Fibroblast of skin of back (primary cell): ENCODE measurements around the gene TRPM3.

Experiments
- DNase-seq: peaks from one replicate; pipeline ENCODE4 v3.0.0-alpha.2; 2013

The TRPM3 gene

DNA sequence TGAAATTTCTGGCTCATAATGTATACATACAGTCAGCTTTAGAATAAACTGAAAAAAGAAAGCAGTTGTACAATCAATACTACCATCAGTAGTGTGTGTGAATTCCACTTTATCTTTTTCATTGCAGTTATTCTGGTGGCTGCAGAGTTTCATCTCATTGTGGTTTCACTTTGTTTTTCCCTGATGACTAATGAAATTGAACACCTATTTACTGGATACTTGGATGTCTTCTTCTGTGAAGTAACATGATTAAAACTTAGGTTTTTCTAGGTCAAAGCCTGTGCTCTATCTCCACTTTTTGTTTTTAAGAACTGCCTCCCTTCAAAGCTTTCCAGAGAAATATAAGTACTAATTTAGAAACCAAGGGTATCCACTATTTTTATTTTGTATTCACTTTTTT is 174.3 kb downstream of the TRPM3 start:
- DNase-seq: peak; percentile 15

DNA sequence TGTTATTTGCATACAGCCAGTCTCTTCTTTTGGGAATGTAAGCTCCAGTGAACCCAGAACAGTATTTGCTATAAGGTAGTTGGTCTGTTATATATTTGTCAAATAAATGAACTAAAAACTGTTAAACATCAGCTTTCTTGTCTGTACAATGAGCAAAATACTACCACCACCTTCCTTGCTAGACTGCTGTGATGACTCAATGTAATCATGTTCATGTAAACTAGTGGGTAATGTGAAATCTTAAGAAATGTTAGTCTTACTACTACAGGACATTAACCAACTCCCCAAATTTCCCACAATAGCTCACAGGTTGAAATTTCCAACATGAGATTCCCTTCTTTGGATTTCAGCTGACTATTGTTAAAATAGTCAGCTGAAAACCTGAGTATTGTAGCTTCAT is 176.1 kb downstream of the TRPM3 start:
- no peak for DNase-seq

DNA sequence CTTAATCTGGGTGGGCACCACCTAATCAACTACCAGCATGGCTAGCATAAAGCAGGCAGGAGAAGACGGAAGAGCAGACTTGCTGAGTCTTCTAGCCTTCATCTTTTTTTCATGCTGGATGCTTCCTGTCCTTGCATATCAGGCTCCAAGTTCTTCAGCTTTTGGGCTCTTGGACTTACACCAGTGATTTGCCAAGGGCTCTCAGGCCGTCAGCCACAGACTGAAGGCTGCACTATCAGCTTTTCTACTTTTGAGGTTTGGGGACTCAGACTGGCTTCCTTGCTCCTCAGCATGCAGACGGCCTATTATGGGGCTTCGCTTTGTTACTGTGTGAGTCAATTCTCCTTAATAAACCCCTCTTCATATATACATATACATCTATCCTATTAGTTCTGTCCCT is 180.2 kb downstream of the TRPM3 start:
- no peak for DNase-seq

DNA sequence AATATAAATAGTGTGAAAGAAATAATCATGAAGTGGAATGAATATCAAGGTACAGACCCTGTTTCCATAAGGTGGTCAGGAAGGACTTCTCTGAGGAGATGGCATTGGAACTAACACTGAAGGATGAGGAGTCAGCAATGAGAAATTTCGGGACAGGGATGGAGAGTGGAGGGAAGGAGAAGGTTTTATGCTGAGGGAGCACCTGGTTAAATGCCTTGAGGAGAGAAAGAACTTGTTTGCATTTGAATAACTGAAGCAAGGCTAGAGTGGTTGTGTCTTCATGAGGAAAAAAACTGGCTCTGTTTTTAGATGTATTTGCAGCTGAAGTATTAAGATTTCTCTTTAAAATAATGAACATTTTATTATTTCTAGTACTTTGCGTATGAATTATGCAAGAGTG is 180.8 kb downstream of the TRPM3 start:
- no peak for DNase-seq

DNA sequence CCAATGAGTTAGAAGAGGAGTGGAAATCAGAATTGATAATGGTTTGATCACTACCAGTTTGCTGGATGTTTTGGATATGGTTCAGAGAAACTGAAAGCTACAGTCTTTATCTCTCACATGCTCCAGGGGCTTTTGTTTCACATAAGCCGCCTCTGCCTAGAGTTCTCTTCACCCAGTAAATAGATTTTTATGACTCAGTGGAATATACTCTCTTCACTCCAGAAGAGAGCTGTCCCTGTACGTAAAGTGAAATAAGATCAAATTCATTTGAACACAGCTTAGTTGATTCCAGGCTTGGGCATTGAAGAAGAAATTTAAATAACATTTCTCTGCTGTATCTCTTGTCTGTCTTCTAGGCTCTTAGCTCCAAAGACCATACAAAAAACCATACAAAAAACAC is 184.9 kb downstream of the TRPM3 start:
- DNase-seq: no peak

DNA sequence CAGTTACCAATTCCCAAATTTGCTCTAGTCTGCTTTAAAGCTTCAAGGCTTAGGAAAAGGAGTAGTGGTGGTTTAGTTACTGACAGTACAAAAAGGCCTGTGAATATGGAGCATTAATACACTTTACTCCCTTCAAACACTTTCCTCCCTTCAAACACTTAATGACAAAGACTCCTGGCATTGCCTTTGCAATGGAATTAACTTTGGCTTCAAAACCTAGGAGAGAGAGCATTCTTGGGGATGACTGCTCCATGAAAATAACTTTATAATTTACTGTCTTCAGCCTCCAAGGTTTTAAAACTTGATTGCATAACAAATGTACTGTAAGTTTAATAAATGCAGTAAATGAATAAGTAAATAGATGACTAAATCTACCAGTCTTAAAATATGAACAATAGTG is 185.6 kb downstream of the TRPM3 start:
- no peak for DNase-seq

DNA sequence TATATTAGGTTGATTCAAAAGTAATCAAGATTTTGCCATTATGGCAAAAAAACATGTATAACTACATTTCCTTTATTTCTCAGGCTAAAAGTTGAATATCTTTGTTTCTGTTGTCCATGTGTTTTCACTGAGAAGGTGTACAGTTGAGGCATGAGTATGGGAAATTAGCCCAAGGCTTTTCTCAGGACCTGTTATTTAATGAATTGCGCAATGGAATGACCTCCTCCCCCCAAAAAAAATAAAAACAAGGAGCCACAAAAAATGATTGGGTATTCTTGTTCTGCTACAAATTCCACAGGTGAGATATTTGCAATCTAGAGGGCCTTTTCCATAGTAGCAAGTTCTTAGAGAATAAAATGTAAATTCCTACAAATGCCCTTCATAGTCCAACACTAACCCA is 186.8 kb downstream of the TRPM3 start:
- no peak for DNase-seq

DNA sequence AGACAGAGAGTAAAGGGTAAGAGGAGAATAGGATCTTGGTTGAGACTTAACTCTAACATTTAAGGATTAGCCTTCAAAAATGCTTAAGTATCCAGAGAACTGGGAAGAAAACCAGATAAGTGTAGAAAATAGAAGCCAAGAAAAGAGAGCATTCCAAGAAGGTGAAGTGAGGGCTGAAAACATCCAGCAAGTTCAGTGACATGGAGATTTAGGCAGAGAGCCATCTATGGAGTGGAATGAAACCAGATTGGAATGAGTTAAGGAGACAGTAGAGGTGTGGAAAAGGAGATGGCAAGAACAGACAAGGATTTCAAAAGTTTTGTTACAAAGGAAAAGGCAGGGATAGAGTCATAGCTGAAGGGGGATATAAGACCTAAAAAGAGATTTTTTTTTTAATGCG is 188.1 kb downstream of the TRPM3 start:
- DNase-seq: peak; percentile 50

DNA sequence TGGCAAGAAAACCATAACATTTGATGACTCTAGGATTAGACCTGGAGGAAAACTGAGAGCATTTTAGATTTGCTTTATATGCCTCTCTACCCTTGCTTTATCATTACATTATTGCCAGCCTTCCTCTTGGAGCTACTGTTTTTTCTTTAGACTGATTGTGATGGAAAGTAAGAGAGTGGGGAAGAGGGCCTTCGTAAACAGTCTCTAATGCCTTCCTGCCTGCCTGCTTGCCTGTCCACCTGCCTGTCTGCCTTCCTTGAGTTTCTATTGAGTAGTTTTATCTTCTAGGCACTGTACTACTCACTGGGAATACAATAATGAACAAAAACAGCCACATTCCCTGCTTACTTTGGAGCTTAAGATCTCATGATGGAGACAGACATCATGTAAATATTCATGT is 189.3 kb downstream of the TRPM3 start:
- DNase-seq: no peak

DNA sequence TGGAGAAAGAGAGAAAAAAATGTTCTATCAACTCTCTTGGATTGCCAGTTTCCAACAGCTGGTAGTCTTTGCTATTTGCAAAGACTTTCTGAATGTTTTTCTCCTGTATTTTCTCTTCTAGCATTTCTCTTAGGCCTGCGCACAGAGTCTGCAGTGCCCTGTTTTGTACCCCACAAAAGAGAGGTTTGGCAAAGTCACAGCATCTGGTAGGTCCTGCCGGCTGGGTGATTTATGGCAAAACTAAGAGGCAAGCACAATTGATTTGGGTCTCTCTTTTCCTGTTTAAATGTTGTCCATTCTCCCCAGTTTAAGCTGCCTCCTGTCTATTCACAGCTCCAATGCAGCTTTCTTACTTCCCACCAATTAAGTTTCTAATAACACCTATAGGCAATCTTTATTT is 193.9 kb downstream of the TRPM3 start:
- no peak for DNase-seq

DNA sequence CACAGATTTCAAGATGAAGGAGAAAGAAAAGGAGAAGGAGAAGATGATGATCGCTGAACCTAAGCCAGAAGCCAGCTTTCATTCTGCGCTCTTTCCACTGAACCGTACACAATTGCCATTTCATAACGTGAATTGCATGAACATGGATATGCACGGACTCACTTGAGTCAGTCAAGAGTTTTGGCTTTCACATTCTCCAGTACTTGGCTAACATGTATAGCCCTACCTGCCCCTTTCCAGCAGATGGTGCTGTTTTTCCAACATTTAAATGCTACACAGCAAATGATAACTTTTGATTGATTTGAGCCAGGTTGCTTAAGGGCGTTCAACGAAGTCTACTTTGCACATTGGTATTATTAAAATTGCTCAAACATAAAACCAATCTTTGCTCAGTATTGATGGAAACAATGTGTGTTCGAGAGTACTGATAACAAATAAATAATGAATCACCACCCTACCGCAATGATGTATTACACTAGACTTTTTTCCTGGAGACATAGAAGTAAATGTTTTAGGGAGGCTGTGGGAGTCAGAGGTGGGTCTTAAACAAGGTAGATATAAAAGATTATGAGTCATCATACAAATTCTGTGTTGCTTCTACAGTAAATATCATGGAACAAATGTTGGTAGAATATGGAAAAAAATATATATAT is 196.4 kb downstream of the TRPM3 start:
- peak; percentile 83 for DNase-seq

DNA sequence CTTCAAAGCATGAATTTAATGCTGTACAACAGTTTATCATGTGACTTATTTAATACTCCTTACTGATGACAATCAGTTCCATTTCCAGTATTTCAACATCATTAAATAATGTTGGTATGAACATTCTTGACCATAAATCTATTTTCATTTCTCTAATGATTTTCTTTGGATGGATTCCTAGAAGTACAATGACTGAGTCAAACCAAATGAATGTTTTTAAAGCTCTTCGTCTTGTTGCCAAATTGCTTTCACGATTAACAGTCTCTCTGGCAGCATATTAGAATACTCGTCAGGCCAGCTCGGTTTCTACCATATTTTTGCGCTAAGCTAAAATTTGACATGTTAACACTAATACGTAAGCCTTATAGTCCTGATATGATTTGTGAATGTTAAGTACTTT is 197.0 kb downstream of the TRPM3 start:
- DNase-seq: peak; percentile 93

DNA sequence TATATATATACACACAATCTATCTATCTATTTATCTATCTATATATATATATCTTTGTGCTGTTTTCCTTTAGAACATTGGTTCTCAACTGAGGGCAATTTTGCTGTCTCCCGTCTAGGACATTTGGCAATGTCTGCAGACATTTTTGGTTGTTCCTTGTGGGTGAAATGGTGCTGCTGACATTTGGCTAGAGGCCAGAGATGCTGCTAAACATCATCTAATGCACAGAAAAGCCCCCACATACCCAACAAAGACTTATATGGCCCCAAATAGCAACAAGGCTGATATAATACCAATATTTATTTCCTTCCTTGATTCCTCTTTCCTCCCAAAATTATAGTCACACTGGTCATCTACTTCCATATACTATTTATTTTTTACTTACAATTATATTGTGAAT is 197.5 kb downstream of the TRPM3 start:
- no peak for DNase-seq

DNA sequence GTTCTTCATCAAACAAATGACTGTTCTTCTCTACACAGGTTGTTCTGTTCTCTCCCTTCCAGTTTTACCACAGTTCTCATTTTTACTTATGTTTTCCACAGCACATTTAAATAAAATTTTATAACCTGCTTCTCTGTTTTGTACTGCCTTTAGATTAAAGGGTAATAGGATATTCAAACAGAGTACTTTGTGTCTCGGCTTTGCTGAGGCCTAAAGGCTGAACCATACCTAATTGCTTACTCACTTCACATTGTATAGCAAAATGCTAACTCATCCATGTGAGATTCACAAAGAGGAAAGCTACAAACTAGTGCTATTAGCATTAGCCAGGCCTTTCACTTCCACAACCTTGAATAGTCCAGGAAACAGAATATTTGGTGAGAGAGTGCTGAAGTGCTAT is 200.3 kb downstream of the TRPM3 start:
- DNase-seq: peak; percentile 80

DNA sequence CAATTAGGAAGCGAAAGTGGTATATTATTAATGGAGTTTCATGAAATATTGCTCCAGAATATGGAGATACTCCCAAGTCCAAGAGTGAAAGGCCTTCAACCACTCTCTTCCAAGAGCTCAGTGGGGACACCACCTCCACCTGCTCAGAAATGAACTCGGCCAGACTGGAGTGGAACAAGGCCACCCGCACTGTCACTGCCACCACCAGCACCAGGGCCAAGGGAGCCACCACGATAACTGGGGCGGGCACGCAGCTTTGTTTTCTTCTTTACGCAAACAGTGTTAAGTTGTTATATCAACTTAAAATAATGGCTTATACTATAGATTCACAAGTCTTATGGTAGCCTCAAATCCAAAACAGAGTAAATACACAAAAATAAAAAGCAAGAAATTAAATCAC is 204.1 kb downstream of the TRPM3 start:
- no peak for DNase-seq

DNA sequence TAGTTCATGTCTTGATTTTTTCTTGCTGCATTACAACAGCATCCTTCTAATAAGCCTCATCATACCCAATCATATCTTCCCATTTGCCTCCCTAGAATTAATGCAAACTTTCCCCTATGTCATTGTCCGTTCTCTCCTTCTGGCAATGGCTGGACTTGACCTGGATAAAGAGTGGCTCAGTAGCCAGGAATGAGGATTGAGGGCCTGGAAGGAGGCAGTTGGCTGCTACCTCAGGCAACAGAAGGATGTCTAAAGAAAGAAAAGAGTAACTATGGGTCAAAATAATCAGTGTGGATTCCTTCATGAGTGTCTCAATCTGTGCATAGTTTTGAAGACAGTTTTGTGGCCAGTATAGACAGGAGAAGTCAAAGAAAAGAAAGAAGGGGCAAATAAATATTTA is 209.6 kb downstream of the TRPM3 start:
- DNase-seq: no peak

DNA sequence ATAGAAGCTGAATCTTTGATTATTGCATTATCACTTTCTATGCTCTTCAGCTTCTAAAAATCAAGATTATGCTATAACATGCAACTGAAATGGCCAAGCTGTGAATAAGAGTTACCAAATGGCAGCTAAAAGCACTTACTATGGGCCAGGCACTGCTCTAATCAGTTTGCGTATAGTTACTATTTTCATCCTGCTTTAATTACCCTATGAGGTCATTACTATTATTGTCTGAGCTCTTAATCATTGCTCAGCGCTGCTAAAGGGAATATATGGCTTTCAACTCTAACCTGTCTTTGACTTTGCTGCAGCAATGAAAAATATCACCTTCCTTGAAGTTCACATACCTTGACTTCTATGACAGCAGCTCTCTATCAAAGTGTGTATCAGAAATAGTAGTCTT is 210.8 kb downstream of the TRPM3 start:
- DNase-seq: no peak

DNA sequence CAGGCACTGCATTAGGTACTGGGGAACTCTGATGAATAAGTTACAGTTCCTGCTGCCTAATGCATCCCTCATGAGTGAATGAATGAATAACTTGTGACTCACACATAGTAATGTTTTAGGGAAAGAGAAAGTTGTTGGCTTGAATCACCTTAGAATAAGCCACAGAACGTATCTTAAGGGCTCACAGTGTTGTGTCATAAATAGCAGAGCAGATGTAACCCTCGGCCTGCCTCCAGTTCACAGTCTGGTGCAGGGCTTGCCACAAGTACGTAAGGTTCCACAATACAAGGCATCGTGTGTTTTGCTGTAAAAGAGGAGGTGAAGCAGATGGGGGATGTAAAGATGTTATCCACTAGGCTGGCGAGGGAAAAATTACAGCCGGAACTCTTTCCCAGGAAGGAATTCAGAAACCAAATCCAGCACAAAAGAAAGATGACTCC is 218.7 kb downstream of the TRPM3 start:
- DNase-seq: peak; percentile 96

DNA sequence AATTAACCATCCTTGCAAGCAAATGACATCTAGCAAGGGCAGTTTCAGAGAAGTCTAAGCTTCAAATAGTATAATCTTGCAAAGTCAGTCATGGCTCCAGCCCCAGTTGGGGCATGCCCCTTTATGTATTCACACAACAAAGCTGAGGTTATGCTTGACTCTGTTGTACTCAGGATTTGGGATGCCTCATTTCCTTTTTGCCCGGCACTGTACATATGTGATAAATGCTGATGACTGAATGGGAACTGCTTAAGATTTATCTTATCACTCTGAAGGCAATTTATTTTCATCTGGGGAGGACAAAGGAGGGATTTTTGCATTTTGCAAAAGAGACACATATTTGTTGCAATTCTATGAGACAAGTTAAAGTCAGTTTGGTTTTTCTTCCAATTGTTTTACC is 219.2 kb downstream of the TRPM3 start:
- DNase-seq: peak; percentile 37

DNA sequence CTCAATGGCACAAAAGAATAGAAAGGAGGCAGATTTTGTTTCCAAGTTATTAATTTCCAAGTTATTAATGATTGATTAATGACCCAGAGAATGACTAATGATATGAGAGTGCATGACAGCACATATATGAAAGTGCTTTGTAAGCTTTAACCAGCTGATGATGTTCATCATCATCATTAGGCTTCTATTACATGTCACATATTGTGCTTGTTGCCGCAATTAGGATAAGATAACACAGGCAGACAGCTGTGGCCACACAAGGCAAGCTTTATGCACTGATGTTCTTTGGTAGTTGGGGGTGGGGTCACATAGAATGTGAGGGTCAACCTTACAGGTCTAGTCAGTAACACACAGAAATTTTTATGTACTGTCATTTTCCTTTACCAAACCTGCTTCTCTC is 219.7 kb downstream of the TRPM3 start:
- no peak for DNase-seq

DNA sequence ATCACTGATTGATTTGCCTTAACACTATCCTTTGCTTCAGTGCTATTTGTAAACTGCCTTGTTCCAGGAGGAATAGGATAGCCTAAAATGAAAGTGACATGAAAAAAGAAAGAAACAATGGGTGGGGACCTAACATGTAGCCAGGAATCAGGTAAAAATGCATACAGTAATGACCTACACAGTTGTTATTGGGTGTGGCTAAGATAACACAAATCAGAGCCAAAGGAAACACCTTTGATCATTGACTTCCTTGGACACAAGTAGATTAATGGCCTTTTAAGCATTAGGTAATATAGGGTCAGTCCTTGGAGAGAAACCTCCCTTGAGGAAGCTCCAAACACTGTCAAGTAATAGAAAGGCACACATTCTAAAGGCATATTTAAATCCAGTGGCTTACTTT is 220.4 kb downstream of the TRPM3 start:
- DNase-seq: no peak

DNA sequence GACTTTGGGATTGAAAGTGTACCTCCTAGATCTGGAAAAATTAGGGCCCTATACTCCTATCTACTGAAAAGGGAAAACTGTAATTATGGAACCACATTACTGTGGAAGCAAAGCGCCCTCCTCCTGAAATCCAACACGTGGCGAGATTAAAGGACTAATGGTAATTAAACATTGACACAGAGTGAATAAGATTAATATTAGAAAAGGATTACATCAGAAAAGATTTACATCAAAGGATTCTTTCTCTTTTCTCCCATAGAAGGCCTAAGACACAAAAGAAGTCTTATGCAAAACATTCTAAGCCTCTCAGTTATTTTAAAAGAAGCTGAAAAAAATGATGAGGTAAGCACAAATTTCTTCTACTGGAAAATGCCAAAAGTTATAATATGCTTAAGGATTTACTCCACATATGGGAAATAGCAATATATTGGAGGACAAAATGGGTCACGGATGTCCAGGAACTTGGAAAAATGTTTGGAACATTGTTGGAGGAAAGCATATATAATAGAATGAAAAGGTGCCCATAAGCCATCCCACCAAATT is 227.8 kb downstream of the TRPM3 start:
- DNase-seq: no peak

DNA sequence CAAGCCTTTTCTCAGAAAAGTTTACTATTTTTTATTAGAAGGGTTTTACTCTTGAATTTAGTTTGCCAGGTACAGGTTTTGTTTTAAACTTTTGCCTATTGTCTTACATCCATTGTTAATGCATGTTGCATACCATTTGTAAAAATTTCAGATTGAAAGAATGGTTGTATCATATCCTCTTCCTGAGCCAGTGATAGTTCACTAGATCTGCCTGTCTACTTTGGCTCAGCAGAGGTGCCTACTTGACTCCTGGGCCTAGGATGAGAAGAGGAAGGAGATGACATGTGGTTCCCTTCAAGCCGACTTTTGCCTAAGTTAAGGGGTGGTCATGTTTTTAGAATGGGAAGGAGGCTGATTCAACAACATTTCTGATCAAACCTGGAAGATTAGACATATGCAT is 232.9 kb downstream of the TRPM3 start:
- DNase-seq: no peak

DNA sequence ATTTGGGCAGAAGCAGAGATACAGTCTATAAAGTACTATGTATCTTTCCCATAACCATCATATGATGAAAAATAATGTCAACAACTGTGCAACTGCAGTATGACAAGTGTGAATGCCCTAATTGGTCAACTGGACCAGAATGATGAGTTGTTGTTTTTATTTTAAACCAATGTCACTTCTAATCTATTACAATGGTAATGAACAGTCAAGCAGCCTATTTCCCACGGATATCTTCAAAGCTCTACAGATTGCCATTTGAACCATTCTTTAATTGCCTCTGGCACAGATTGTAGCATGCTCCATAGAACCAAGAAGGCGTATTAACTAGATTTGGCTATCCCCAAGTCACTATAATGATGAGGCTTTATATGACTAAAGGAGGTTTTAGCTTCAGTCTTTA is 233.6 kb downstream of the TRPM3 start:
- no peak for DNase-seq
